Measurements from ENCODE around the gene PBX3.

PBX3 gene

GRCh38 chr9:125742657-125743056 lies 4.5 kb upstream of the PBX3 start:
- TF ChIP-seq CTCF (IDR thresholded peaks at IDR 0.05; ENCODE audit: control insufficient read depth, extremely low read depth, insufficient read depth), result no peak
- no peak overlapping the region for H3K4me3 ChIP-seq (ENCODE audit: low read depth, low read length)
- no peak for DNase-seq (ENCODE audit: low read depth)

GRCh38 chr9:125743682-125744428 lies 3.3 kb upstream of the PBX3 start:
- no peak for TF ChIP-seq CTCF (IDR thresholded peaks at IDR 0.05; ENCODE audit: control insufficient read depth, extremely low read depth, insufficient read depth)
- peak; percentile 76 for DNase-seq (ENCODE audit: low read depth)
- H3K4me3 ChIP-seq (ENCODE audit: low read depth, low read length), result no peak overlapping the region

- DNase-seq (ENCODE audit: low read depth), result no peak
- no peak for TF ChIP-seq CTCF (IDR thresholded peaks at IDR 0.05; ENCODE audit: control insufficient read depth, extremely low read depth, insufficient read depth)
- no peak overlapping the region for H3K4me3 ChIP-seq (ENCODE audit: low read depth, low read length)
Observed at GRCh38 chr9:125744616-125745015, 2.6 kb upstream of the PBX3 start.

GRCh38 chr9:125745018-125745417 lies 2.2 kb upstream of the PBX3 start:
- H3K4me3 ChIP-seq (ENCODE audit: low read depth, low read length), result no peak overlapping the region
- TF ChIP-seq CTCF (IDR thresholded peaks at IDR 0.05; ENCODE audit: control insufficient read depth, extremely low read depth, insufficient read depth), result no peak
- no peak for DNase-seq (ENCODE audit: low read depth)

- DNase-seq (ENCODE audit: low read depth), result no peak
- no peak overlapping the region for H3K4me3 ChIP-seq (ENCODE audit: low read depth, low read length)
- TF ChIP-seq CTCF (IDR thresholded peaks at IDR 0.05; ENCODE audit: control insufficient read depth, extremely low read depth, insufficient read depth), result no peak
Observed at GRCh38 chr9:125745682-125746016, 1.5 kb upstream of the PBX3 start.

- no peak for DNase-seq (ENCODE audit: low read depth)
- no peak for TF ChIP-seq CTCF (IDR thresholded peaks at IDR 0.05; ENCODE audit: control insufficient read depth, extremely low read depth, insufficient read depth)
- H3K4me3 ChIP-seq (ENCODE audit: low read depth, low read length), result peak overlapping the region; percentile 34
Observed at GRCh38 chr9:125746017-125746773, 978 bp upstream of the PBX3 start.

- H3K4me3 ChIP-seq (ENCODE audit: low read depth, low read length), result no peak overlapping the region
- DNase-seq (ENCODE audit: low read depth), result no peak
- TF ChIP-seq CTCF (IDR thresholded peaks at IDR 0.05; ENCODE audit: control insufficient read depth, extremely low read depth, insufficient read depth), result no peak
Observed at GRCh38 chr9:125746774-125747052, 460 bp upstream of the PBX3 start.
